H9 (cell line): ENCODE results near the gene SH3RF3. TPM values are rescaled to one million over a fixed set of nuclear protein-coding genes. Genes with fewer than 3 reads are reported as not detected.

ENCODE experiments used
- DNase-seq: peaks from one replicate; pipeline ENCODE4 v3.0.0-alpha.2; 2017
- H2AFZ ChIP-seq: one replicate; pipeline ENCODE4 v1.6.1; 2013; ENCODE audit warnings: mild to moderate bottlenecking, low read length, control low read depth, moderate library complexity
- H2AK5ac ChIP-seq: 2 replicates; pipeline ENCODE4 v1.6.1; 2013; ENCODE audit warnings: low read length, control low read depth, mixed read lengths; ENCODE audit not compliant: insufficient read length
- H2BK120ac ChIP-seq: one replicate; pipeline ENCODE4 v1.6.1; 2013; ENCODE audit warnings: low read depth, mild to moderate bottlenecking, low read length, control low read depth, inconsistent platforms; ENCODE audit not compliant: poor library complexity, severe bottlenecking
- H2BK12ac ChIP-seq: 2 replicates; pipeline ENCODE4 v1.6.1; 2013; ENCODE audit warnings: low read length, control low read depth, mixed read lengths, low read depth; ENCODE audit not compliant: insufficient read length
- H2BK15ac ChIP-seq: 2 replicates; pipeline ENCODE4 v1.6.1; 2013; ENCODE audit warnings: low read depth, low read length, control low read depth
- H2BK20ac ChIP-seq: one replicate; pipeline ENCODE4 v1.6.1; 2013; ENCODE audit warnings: low read depth, mild to moderate bottlenecking, low read length, control low read depth, inconsistent platforms; ENCODE audit not compliant: poor library complexity, severe bottlenecking
- H2BK5ac ChIP-seq: 2 replicates; pipeline ENCODE4 v1.6.1; 2013; ENCODE audit warnings: low read length, control low read depth, mixed read lengths; ENCODE audit not compliant: insufficient read length
- H3K14ac ChIP-seq: 2 replicates; pipeline ENCODE4 v1.6.1; 2013; ENCODE audit warnings: low read length, control low read depth; ENCODE audit not compliant: insufficient read depth
- H3K18ac ChIP-seq: 2 replicates; pipeline ENCODE4 v1.6.1; 2013; ENCODE audit warnings: low read depth, mild to moderate bottlenecking, mixed read lengths, low read length, control low read depth; ENCODE audit not compliant: insufficient read length
- H3K23ac ChIP-seq: 2 replicates; pipeline ENCODE4 v1.6.1; 2013; ENCODE audit warnings: low read length, control low read depth, mixed read lengths, low read depth; ENCODE audit not compliant: insufficient read length
- H3K23me2 ChIP-seq: 2 replicates; pipeline ENCODE4 v1.6.1; 2013; ENCODE audit warnings: low read depth, mild to moderate bottlenecking, mixed read lengths, low read length, control low read depth; ENCODE audit not compliant: insufficient read length, poor library complexity, severe bottlenecking
- H3K27ac ChIP-seq: 2 replicates; pipeline ENCODE4 v1.5.1; 2013; ENCODE audit warnings: low read length, control low read depth, mixed read lengths, low read depth; ENCODE audit not compliant: insufficient read length
- H3K27me3 ChIP-seq: 2 replicates; pipeline ENCODE4 v1.6.1; 2013; ENCODE audit warnings: low read length, control low read depth, inconsistent platforms; ENCODE audit not compliant: insufficient read depth
- H3K4ac ChIP-seq: 2 replicates; pipeline ENCODE4 v1.6.1; 2013; ENCODE audit warnings: low read depth, mild to moderate bottlenecking, control low read depth, inconsistent platforms, low read length, moderate library complexity
- H3K4me1 ChIP-seq: 2 replicates; pipeline ENCODE4 v1.6.1; 2013; ENCODE audit warnings: low read length, control low read depth, inconsistent platforms; ENCODE audit not compliant: insufficient read depth
- H3K4me2 ChIP-seq: 2 replicates; pipeline ENCODE4 v1.6.1; 2013; ENCODE audit warnings: low read length, control low read depth, mixed read lengths; ENCODE audit not compliant: insufficient read length, insufficient read depth
- H3K56ac ChIP-seq: 2 replicates; pipeline ENCODE4 v1.6.1; 2013; ENCODE audit warnings: low read depth, mild to moderate bottlenecking, mixed read lengths, low read length, control low read depth; ENCODE audit not compliant: insufficient read length
- H3K79me1 ChIP-seq: 2 replicates; pipeline ENCODE4 v1.6.1; 2013; ENCODE audit warnings: low read depth, mild to moderate bottlenecking, moderate library complexity, low read length, control low read depth, inconsistent platforms; ENCODE audit not compliant: insufficient read depth, poor library complexity, severe bottlenecking
- H3K79me2 ChIP-seq: 2 replicates; pipeline ENCODE4 v1.6.1; 2013; ENCODE audit warnings: low read length, control low read depth, inconsistent platforms; ENCODE audit not compliant: insufficient read depth
- H3K9ac ChIP-seq: 2 replicates; pipeline ENCODE4 v1.6.1; 2013; ENCODE audit warnings: low read length, control low read depth, mixed read lengths; ENCODE audit not compliant: insufficient read length; ENCODE audit errors: extremely low read depth
- H3K9me3 ChIP-seq: one replicate; pipeline ENCODE4 v1.6.1; 2013; ENCODE audit warnings: low read depth, low read length, inconsistent platforms; ENCODE audit not compliant: control insufficient read depth
- H3T11ph ChIP-seq: one replicate; pipeline ENCODE4 v1.6.1; 2013; ENCODE audit warnings: mild to moderate bottlenecking, low read length, control low read depth, inconsistent platforms
- H4K20me1 ChIP-seq: one replicate; pipeline ENCODE4 v1.6.1; 2013; ENCODE audit not compliant: control insufficient read depth, insufficient read length, insufficient read depth
- H4K5ac ChIP-seq: 2 replicates; pipeline ENCODE4 v1.6.1; 2013; ENCODE audit warnings: low read depth, mild to moderate bottlenecking, mixed read lengths, low read length, control low read depth; ENCODE audit not compliant: insufficient read length
- H4K8ac ChIP-seq: replicated peaks from 2 replicates; pipeline ENCODE4 v1.6.1; 2013; ENCODE audit warnings: low read length, control low read depth, mixed read lengths, low read depth; ENCODE audit not compliant: insufficient read length
- H4K91ac ChIP-seq: 2 replicates; pipeline ENCODE4 v1.6.1; 2013; ENCODE audit warnings: low read depth, mild to moderate bottlenecking, moderate library complexity, mixed read lengths, low read length, control low read depth; ENCODE audit not compliant: insufficient read length
- H3K27ac Mint-ChIP-seq, 3 experiments: 2 replicates in 2 of 3; 3 replicates in 1 of 3; pipeline ENCODE4 v1.8.0; 2020 to 2021; ENCODE audit warnings: mixed read lengths in 3 of 3, mild to moderate bottlenecking in 1 of 3, moderate library complexity in 1 of 3
- H3K27me3 Mint-ChIP-seq: 2 replicates; pipeline ENCODE4 v1.8.0; 2021; ENCODE audit warnings: low read depth, mild to moderate bottlenecking, moderate library complexity, mixed read lengths
- H3K36me3 Mint-ChIP-seq, 3 experiments: 2 replicates in 2 of 3; 3 replicates in 1 of 3; pipeline ENCODE4 v1.8.0; 2020 to 2021; ENCODE audit warnings: low read depth in 3 of 3, mixed read lengths in 3 of 3; ENCODE audit not compliant: insufficient read depth in 1 of 3
- H3K4me1 Mint-ChIP-seq, 2 experiments: 2 replicates each; pipeline ENCODE4 v1.8.0; 2020; ENCODE audit warnings: mixed read lengths in 2 of 2
- H3K4me3 Mint-ChIP-seq, 2 experiments: 2 replicates in 1 of 2; 3 replicates in 1 of 2; pipeline ENCODE4 v1.8.0; 2020 to 2021; ENCODE audit warnings: mild to moderate bottlenecking in 2 of 2, mixed read lengths in 2 of 2, moderate library complexity in 1 of 2
- H3K9me3 Mint-ChIP-seq, 2 experiments: 2 replicates in 1 of 2; 3 replicates in 1 of 2; pipeline ENCODE4 v1.8.0; 2020; ENCODE audit warnings: mild to moderate bottlenecking in 2 of 2, mixed read lengths in 2 of 2, moderate library complexity in 1 of 2
- WGBS: extraction: QIAGEN DNeasy Blood & Tissue Kit; methylation state at CpG from one replicate; pipeline ENCODE4 v1.1.7; 2013; ENCODE audit warnings: missing lambda C conversion rate, low lambda C conversion rate, mixed read lengths; ENCODE audit not compliant: insufficient read length; ENCODE audit errors: extremely low coverage; 5-methylcytosine and 5-hydroxymethylcytosine counted together
- total RNA-seq: library from RNA; stranded (reverse); gene quantifications from 2 replicates; pipeline ENCODE4 v1.2.1, GENCODE V29; 2021
- TF ChIP-seq, protein P1 (sequence below): fragments of 200-600 bp; sonication (generic); conservative IDR thresholded peaks from 3 replicates; pipeline ENCODE4 v1.8.0; 2021; ENCODE audit warnings: antibody characterized with exemption, mild to moderate bottlenecking

SH3RF3 gene
- total RNA-seq, 1 experiment from 2014 or later = 0.46 TPM

DNA sequence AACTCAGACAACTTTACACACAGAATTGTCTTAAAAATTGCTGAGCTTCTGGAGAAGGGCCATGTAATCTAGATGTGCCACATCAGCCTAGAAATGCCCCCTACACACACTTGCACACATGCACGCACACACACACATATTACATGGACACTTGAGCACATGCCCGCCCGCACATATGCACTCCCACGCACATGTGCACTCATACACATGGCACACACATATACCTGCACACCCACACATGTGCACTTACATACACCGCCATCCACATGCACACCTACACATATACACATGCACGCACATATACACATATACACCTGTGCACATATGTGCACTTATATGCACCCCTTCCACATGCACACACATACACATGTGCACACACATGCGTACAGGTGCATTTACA lies 271.1 kb downstream of the SH3RF3 start:
- Histone ChIP-seq H4K20me1 (no peaks in the 10 kb centered on the region), H2BK120ac (no peak overlapping the region), H4K5ac (no peak overlapping the region), H3K27ac (no peak overlapping the region), H3T11ph (no peak overlapping the region), H4K8ac (no peak overlapping the region), H3K4me2 (no peak overlapping the region), H2BK12ac (no peak overlapping the region), H3K14ac (no peak overlapping the region), H3K56ac (no peak overlapping the region), H3K9me3 (no peaks in the 10 kb centered on the region), H2AK5ac (no peak overlapping the region), H3K23ac (no peak overlapping the region), H3K18ac (no peak overlapping the region), H3K9ac (no peak overlapping the region), H2BK15ac (no peak overlapping the region), H3K23me2 (no peaks in the 10 kb centered on the region), H2AFZ (no peak overlapping the region), H2BK20ac (no peak overlapping the region), H3K27me3 (no peaks in the 10 kb centered on the region), H4K91ac (no peak overlapping the region), H3K4me1 (no peaks in the 10 kb centered on the region), H3K79me2 (no peaks in the 10 kb centered on the region), H3K4ac (no peak overlapping the region), H3K79me1 (no peaks in the 10 kb centered on the region), H2BK5ac (no peak overlapping the region)
- H3K9me3 Mint-ChIP-seq = no peaks in the 10 kb centered on the region
- TF ChIP-seq, protein P1, sequence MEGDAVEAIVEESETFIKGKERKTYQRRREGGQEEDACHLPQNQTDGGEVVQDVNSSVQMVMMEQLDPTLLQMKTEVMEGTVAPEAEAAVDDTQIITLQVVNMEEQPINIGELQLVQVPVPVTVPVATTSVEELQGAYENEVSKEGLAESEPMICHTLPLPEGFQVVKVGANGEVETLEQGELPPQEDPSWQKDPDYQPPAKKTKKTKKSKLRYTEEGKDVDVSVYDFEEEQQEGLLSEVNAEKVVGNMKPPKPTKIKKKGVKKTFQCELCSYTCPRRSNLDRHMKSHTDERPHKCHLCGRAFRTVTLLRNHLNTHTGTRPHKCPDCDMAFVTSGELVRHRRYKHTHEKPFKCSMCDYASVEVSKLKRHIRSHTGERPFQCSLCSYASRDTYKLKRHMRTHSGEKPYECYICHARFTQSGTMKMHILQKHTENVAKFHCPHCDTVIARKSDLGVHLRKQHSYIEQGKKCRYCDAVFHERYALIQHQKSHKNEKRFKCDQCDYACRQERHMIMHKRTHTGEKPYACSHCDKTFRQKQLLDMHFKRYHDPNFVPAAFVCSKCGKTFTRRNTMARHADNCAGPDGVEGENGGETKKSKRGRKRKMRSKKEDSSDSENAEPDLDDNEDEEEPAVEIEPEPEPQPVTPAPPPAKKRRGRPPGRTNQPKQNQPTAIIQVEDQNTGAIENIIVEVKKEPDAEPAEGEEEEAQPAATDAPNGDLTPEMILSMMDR = no peak
- WGBS = no CpG with 5 or more reads among the region's 7 CpGs
- no peaks in the 10 kb centered on the region; the same call in 1 of the 2 replicates for H3K27me3 Mint-ChIP-seq
- H3K4me1 Mint-ChIP-seq = peaks cover 0 to 15% of the 10 kb centered on the region in 2 experiments
- H3K27ac Mint-ChIP-seq = peak overlapping the region in 1 of 3 experiments; percentile 36; a peak in 1 of 7 replicates
- no peaks in the 10 kb centered on the region for H3K36me3 Mint-ChIP-seq
- no peak overlapping the region for H3K4me3 Mint-ChIP-seq
- no peak for DNase-seq
